Measurements from ENCODE around the gene TLX1.

The TLX1 gene

DNA sequence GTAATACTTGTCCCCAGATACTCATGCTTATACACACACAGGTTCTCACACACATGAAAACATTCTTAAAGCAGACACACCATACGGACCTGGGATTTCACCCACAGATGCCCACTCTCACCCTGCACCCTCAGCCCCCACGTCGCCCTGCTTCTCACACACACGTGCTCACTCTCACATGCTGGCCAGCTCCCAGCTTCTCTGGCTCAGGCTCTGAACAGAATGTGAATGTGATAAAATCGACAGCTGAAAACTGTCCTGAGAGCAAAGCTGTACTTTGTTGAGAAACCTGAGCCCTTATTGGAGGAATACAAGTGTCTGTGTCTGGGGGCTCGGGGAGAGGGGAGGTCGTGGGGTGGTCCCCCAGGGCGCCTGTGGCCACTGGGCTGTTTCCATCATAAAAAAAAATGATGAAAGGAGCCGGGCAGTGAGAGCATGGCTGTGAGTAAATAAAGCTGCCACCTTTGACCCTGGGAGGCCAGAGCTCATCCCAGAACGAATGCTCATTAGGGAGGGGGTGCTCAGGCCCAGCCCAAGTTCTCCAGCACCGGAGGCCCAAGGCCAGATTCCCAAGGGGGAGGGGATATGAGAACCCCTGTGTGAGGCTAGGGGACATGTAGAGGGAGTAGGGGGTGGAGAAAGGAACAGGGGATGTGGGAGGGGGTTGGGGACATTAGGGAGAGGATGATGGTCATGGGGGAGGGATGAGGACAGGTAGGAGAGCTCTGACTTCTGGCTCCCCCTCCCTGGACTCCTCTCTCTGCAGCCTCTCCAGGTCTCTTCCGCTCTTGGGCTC, 18.1 kb upstream of the TLX1 start:
- no peak for DNase-seq

DNA sequence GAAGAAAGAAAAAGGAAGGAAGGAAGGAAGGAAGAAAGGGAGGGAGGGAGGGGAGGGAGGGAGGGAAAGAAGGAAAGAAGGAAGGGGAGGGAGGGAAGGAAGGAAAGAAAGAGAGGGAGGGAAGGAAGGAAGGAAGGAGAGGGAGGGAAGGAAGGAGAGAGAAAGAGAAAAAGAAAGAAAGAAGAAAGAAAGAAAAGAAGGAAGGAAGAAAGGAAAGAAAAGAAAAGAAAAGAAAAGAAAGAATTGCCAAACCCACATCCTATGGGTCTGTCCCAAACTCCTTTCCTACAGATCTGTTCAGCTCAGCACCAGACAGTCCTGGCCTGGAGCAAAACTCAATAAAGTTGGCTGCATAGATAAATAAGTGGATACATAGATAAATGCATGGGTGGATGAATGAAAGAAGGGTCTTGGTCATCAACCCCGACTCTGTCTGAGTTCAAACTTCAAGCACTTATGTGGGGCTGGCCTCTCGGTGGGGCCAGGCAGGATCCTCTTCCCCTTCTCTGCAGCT, 17.2 kb upstream of the TLX1 start:
- DNase-seq = no peak

DNA sequence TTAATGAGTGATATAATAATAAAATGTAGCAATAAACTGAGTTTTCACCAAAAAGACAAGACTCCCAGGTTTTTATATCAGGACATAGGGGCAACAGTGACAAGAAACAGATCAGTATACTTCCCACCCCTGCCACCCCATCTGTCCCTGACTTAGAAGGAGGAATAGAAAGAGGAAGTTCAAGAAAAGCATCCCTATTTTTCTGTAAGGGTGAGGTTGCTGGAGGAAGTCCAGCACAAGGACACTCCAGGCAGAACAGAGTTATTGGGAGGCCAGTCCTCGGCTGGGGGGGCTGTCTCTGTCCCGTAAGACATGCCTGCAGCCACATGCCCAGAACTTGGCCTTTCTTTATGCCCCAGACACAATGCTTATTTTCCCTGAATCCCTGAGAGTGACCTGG, 16.5 kb upstream of the TLX1 start:
- DNase-seq = no peak

DNA sequence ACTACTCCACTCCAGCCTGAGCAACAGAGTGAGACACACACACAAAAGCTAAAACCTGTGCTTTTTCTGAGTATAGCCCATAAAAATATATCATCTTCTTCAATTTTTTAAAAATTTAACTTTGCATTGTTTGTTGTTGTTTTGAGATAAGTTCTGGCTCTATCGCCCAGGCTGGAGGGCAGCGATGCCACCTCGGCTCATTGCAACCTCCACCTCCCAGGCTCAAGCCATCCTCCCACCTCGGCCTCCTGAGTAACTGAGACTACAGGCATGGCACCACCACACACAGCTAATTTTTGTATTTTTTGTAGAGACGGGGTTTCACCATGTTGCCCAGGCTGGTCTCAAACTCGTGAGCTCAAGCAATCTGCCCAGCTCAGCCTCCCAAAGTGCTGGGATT, 14.3 kb upstream of the TLX1 start:
- DNase-seq = no peak

DNA sequence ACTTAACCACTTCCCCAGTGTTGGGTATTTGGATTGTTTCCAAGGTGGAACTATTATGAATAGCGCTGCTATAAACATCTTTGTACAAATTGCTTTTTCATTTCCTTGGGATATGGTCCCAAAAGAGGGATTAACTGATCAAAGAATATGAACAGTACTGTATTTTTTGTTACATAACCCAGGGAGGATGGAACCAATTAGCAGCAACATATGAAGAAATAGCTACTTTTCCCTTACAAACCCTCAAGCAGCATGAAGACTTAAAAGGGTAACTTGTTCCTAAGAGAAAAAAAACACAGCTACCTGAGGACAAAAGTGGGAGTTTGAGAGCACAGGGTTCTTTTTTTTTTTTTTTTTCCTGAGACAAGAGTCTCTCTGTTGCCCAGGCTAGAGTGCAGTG, 13.1 kb upstream of the TLX1 start:
- DNase-seq = no peak

DNA sequence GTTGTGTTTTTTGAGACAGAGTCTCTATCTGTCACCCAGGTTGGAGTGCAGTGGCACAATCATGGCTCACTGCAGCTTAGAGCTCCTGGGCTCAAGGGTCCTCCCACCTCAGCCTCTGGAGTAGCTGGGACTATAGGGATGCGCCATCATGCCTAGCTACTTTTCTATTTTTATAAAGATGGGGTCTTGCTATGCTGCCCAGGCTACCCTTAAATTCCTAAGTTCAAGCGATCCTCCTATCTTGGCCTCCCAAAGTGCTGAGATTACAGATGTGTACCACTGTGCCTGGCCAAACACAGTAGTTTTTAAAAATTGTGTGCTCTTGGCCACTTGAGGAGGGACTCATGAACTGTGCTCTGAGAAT, 10.6 kb upstream of the TLX1 start:
- DNase-seq = no peak

DNA sequence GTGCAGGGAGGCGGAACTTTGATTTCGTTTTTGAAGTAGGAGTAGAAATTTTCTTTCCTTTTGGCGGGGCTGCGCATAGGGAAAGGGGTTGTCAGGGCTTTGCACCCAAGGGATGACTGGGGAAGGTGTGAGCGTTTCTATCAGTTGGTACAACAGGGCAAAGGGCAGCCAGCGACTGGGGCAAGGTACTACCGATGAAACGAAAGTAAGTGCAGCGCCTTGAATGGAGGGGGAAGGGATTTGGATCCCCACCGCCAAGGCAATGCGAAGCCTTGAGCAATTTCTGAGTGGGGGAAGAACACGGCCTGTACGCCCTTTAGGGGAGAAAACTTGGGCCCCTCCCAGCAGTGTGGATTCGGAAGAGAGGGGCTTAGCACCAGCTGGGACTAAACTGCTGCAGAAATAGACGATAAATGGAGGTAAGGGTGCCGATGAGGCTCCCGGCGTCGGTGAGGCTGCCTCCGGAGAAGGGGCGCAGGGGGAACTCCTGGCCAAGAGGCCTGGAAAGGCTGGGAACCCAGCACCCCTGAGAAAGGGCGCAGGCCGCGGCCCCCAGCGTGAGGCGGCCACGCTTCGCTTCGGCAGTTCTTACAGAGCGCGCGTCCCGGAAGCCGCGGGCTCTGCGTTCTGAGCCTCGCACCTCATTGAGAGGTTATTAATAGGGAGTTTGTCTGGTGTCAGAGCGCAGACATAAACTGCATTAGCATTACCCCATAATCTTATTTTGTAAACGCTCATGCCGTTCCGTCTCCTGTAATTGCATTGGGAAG, 10.0 kb upstream of the TLX1 start:
- no peak for DNase-seq

DNA sequence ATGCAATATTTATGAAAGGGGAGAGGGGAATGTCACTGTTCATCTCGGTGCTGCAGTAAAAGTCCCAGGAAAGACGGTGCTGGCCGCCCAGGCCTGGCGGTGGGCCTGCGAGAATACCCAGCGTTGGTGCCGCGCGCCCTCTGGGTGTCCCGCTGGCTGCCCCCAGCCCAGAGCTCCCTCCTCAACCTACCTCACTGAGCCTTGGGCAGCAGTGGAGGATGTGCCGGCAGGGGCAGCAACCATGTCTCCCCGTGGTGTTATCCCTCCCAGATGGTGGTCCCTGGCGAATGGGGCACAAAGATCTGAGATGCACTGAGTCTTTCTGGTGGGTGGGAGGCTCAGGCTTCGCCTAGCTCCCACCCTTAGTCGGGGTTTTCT, 9.5 kb upstream of the TLX1 start:
- DNase-seq = no peak

DNA sequence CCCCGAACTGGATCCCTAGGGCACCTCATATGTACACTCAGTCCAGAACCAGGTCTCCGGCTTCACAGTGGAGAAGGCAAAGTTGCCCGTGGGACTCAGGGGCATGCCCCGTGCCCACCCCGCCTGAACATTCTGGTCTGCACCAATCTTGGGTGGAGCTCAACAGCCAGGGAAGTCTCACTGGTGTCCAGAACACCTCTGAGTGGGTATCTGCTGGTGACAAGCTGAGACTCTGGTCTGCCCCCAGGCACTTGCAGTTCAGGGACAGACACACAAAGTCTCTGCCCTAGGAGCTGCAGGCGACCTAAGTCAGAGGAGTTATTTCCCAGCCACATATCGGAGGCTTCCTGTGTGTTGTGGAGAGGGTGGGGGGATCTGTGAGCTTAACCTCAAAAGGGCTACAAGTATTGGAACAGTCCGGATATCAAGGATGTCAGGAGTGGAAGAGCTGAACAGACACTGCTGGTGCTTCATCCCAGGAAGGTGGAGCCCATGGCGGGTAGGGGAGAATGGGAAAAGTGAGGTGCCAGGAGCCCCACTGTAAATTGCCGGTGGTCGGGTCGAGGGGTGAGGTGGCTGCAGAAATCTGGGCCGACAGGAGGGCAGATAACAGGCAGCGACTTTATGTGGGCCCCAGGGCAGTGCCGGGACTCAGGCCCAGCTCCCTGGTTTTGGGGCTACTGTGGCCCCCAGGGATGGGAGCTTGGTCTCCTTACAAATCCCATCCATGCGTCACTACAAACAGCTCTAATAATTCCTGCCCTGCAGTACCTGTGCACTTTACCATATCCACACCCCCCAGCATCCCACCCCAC, 8.6 kb upstream of the TLX1 start:
- no peak for DNase-seq

DNA sequence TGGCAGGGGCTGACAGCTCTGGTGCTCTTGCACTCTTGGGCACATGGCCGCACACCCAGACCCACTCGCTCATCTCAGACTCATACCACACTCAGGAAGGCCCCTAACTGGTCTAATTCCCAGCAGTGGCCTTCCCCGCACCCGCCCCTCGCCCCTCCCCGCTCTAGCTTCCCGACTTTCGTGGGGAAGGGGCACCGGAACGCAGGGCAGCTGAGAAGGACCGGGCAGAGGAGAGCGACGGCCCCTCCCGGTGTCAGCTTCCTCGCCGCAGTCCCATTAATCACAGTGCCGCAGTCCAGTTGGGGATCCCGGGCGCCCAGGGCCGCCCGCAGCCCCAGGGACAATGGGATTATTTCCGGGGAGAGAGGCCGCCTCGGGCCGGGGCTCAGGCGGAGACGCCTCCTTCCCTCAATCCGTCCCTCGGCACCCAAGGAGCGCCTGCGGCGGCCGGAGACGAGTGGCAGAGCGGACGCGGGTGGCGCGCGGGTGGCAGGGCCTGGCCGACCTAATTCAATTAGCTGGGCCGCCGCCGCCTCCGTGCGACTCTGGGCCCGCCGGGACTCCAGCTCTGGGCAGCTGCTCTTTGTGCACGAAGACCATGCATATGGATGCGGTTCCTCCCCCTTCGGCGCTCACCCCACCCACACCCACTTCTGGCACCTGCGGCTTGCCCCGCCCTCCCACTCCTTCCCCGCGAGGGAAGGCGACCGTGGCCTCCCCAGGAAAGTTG, 7.8 kb upstream of the TLX1 start:
- DNase-seq = no peak

DNA sequence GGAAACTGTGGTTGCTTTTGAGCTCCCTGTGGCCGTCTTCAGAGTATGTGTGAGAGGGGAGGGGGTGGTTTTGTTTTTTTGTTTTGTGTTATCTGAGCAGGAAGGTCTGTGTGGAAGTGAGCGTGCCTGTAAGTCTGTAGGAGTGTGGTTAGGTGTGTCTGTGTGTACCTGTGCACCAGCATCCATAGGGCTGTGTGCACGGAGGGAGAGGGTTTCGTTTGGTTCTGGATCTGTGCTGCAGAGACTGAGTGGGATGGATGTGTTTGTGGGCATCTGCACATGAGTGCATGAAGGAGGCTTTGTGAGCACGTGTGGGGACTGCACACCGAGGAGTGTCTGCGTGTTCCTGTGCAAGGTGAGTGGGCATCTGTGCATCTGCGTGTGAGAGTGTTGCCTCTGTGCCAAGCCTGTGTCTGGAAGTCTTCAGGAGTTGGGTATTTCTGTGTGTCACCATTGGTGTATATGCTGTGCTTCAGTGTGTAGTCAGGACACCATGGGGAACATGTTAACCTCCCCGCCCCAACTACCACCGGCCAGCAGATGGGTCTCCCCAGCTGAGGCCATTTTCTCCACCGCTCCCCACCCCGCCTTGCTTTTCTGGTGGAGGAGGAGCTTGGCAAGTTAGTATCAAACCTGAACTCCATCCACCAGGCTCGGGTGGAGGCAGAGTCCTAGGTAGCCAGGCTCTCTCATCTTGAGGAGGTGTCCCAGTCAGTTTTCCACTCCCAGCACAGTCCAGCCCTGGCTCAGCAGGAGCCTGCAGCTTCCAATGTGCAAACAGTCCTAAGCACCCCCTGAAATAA, 7.1 kb upstream of the TLX1 start:
- no peak for DNase-seq

DNA sequence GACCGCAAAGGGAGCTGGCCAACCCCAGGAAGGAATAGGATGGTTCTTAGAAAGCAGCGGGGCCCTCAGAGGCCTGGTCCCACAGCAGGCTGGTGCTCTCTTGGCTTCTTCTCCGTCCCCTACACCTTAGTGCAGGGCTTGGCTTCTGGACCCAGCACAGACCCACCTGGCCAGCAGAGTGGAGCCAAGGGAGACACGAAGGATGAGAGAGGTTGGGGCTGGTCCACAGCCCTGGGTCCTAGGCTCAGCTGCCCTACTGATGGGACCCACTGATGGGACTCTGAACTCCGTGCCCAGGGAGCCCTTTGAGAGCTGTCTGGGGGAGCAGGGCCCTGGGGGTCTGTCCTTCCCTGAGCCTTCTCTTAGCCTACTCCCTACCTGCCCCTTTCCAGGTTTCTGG, 6.2 kb upstream of the TLX1 start:
- no peak for DNase-seq

DNA sequence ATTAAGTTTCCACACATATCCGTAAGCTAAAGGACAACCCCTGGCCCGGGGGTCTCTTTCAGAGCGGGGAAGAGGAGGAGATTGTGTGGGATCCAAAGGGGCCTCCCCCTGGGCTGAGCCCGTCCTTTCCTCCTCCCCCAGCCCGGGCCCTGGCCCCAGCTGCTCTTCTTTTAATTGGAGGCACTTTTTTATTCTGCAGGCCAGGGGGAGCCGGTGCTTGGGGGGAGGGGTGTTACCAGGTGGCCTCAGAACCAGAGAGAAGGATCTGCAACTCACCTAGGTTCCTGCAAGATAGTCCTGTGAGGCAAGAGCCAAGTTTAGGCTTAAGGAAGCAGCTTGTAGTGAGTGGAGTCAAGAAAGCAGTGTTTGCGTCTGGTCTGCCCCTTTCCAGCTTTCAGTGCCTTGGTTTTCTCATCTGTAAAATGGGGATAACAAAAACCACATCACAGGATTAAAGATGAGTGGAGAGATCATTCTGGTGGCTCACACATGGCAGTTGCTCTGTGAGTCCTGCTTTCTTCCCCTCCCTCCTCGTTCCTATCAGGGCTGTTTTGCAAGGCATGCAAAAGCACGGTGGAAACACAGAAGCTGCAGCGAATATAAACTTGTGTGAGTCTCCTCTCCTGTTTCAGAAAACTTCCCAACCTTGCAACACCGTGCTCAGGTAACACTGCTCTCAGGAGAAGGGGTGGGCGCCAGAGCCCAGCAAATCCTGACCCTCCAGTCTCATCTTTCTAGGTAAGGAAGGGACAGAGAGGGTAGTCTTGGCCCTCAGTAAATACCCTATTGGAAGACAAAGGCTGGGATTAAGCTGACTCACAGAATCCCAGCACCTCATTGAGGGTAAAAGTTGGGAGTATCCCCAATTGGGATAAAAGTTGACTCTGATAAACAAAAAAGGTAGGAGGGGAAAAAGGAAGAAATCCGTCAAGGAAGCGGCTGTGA, 4.1 kb upstream of the TLX1 start:
- no peak for DNase-seq

DNA sequence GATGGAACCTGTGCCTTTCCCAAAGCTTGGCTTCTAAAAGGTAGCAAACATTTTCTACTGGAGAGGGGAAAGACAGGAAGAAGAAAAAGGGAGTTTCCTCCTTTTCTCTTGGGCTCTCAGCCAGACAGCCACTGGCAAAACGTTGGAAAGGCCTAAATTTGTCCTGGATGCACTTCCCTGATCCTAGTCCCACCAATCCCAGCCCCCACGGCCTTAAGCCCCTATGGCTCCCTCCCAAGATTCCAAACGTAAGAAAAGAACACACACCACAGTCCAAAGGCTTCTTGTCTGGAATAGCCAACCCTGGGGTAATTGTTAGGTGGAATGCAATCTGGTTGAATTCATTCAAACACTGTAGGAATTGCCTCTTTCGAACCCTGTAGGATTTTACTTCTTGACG, 959 bp upstream of the TLX1 start:
- no peak for DNase-seq

DNA sequence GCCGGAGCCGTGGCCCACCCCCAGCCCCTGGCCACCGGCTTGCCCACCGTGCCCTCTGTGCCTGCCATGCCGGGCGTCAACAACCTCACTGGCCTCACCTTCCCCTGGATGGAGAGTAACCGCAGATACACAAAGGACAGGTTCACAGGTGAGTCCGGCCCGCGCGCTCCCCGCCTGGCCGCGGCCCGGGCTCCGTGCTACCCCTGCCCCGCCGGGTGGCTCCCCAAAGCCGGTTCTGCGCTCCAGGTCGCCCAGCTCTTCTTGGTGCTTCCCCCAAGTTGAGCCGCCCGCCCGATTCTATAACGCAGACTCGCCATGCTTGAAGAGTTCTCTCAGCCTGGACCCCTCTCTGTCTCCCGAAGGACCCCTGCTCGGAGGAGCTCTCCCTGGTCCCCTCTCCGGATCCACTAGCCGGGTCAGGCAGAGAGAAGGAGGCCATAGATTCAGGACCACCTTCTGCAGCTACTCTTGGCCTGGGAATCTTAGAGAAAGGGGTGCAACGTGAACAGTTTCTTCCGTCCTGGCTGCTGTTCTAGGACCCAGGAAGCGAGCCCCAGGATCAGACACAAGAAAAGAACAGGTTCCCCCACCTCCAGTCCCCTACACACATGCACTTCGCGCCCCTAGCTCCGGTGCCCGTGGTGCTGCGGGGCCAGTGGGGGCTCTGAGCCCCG, 999 bp downstream of the TLX1 start:
- DNase-seq = peak; percentile 47

DNA sequence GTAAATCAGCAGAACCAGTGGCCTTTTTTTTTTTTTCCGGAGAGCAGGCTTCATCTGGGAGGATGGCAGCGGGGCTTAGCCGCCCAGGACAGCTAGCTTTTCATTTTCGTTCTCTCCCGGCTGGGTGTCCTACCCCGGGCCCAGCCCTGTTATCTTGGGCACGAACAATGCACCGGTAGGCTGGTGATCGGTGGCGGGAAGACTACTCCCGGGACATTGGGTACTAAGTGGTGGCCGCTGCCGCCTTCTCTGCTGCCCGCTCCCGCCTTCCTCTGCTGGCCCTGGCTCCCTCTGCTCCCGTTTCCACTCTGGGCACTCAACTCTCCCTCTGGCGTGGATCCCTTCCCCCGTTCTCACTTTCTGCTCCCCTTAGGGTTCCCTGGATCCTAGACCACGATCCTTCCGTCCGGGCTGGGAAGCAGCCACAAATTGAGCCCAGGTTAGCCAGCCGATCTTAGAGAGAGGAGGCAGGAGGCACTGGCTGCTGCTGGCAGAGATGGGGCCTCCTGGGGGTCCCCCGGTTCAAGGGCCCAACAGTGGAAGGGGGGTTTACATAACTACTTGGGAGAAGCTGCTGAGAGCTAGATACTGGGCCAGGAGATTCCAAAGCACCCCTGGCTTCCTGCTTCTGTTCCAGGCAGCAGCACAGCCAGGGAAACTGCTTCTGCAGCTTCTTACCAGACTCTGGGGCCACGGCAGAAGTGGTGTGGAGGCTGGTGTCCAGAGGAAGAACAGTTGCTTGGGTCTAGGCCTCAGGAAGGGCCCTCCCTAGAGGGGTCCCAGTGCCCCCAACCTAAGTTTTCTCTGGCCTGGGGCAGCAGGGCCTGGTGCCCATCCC, 1.8 kb downstream of the TLX1 start:
- no peak for DNase-seq

DNA sequence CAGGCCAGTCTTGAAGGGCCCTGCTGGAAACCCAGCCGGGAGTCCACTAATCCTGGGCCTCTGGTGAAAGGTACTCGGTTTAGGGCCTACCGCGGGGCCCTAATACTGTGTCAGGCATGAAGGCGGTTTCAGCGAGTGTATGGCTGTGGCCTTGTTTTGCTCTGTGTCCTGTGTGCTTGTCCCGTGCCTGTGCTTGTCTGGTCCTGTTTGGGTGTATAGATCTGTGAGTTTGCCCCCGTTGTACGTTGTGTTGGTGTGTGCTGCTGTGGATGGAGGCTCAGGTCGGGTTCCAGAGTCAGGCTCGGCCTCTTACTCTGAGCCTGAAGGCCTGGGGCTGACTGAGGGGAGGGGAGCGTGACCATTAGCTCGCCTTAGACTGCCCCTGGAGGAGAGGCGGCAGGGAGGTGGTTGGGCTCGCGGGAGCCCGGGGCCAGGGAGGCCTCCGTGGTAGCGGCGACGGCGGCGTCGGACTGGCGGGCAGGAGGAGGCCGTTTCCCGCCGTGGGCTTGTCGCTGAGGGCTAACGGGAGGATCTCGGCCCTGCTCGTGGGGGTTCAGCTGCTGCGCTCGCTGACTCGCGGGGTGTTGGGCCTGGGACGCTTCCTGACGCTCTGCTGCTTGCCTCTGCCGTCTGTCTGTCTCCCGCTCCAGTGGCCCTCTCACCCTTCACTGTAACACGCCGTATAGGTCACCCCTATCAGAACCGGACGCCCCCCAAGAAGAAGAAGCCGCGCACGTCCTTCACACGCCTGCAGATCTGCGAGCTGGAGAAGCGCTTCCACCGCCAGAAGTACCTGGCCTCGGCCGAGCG, 2.6 kb downstream of the TLX1 start:
- peak; percentile 78 for DNase-seq

Data from islet precursor cell (in vitro differentiated cells).